Central memory CD4-positive, alpha-beta T cell (primary cell): ENCODE results near the gene WBP2.
A peak's percentile ranks its signal among the peaks of the same experiment; 100 is the strongest.

Experiments used
- DNase-seq: peaks from one replicate; pipeline ENCODE4 v3.0.0; 2022

WBP2 gene

GRCh38 chr17:75826561-75827307 lies 28.4 kb downstream of the WBP2 start:
- DNase-seq = no peak

GRCh38 chr17:75825748-75826370 lies 29.3 kb downstream of the WBP2 start:
- no peak for DNase-seq

- no peak for DNase-seq
Measured at GRCh38 chr17:75825149-75825552, 30.0 kb downstream of the WBP2 start.

GRCh38 chr17:75824666-75825065 lies 30.5 kb downstream of the WBP2 start:
- no peak for DNase-seq

- no peak for DNase-seq
Measured at GRCh38 chr17:75824050-75824552, 31.0 kb downstream of the WBP2 start.

GRCh38 chr17:75823257-75824041 lies 31.7 kb downstream of the WBP2 start:
- DNase-seq = no peak

- DNase-seq = no peak
Measured at GRCh38 chr17:75822800-75823166, 32.4 kb downstream of the WBP2 start.

GRCh38 chr17:75822119-75822799 lies 32.9 kb downstream of the WBP2 start:
- peak; percentile 24 for DNase-seq

GRCh38 chr17:75821552-75821951 lies 33.6 kb downstream of the WBP2 start:
- no peak for DNase-seq

GRCh38 chr17:75820094-75821080 lies 34.7 kb downstream of the WBP2 start:
- DNase-seq = no peak

GRCh38 chr17:75819678-75820077 lies 35.5 kb downstream of the WBP2 start:
- no peak for DNase-seq

GRCh38 chr17:75819116-75819515 lies 36.0 kb downstream of the WBP2 start:
- no peak for DNase-seq

- DNase-seq = no peak
Measured at GRCh38 chr17:75818326-75818885, 36.7 kb downstream of the WBP2 start.

- no peak for DNase-seq
Measured at GRCh38 chr17:75817571-75817970, 37.6 kb downstream of the WBP2 start.

- DNase-seq = no peak
Measured at GRCh38 chr17:75816693-75817092, 38.4 kb downstream of the WBP2 start.

GRCh38 chr17:75815399-75815798 lies 39.7 kb downstream of the WBP2 start:
- DNase-seq = no peak

- no peak for DNase-seq
Measured at GRCh38 chr17:75814900-75815373, 40.2 kb downstream of the WBP2 start.

GRCh38 chr17:75814021-75814395 lies 41.1 kb downstream of the WBP2 start:
- DNase-seq = no peak

GRCh38 chr17:75813081-75814020 lies 41.8 kb downstream of the WBP2 start:
- no peak for DNase-seq
